Uterus (tissue), 4 donors: Measurements from ENCODE around the gene LRRK2. TPM values are rescaled to one million over a fixed set of nuclear protein-coding genes. Genes with fewer than 3 reads are reported as not detected.

Experiments used
- DNase-seq, 2 donors: peaks; one replicate each; pipeline ENCODE4 v3.0.0-alpha.2; 2019 to 2020
- H3K27ac ChIP-seq, 2 donors: fragments of 200-600 bp; sonication (generic); 1 replicate in 1 of 2; 2 replicates in 1 of 2; pipeline ENCODE4 v1.5.1; 2016 to 2018
- H3K27me3 ChIP-seq, 2 donors: fragments of 200-600 bp; sonication (generic); one replicate each; pipeline ENCODE4 v1.5.1; 2018 to 2019; ENCODE audit warnings: control low read depth in 1 of 2
- H3K36me3 ChIP-seq, 2 donors: fragments of 200-600 bp; sonication (generic); one replicate each; pipeline ENCODE4 v1.5.1; 2019; ENCODE audit warnings: control low read depth in 1 of 2
- H3K4me1 ChIP-seq, 2 donors: fragments of 200-600 bp; sonication (generic); one replicate each; pipeline ENCODE4 v1.5.1; 2018 to 2019; ENCODE audit warnings: control low read depth in 1 of 2
- H3K4me3 ChIP-seq, 2 donors: fragments of 200-600 bp; sonication (generic); 1 replicate in 1 of 2; 2 replicates in 1 of 2; pipeline ENCODE4 v1.5.1; 2018 to 2019; ENCODE audit warnings: mild to moderate bottlenecking in 1 of 2
- H3K9me3 ChIP-seq, 2 donors: fragments of 200-600 bp; sonication (generic); one replicate each; pipeline ENCODE4 v1.5.1; 2019; ENCODE audit warnings: control low read depth in 1 of 2
- POLR2A ChIP-seq, 2 donors: fragments of 450-650 bp; IDR thresholded peaks; one replicate each; pipeline ENCODE4 v1.6.1; 2016; ENCODE audit warnings: antibody characterized with exemption in 2 of 2, mild to moderate bottlenecking in 1 of 2, moderate library complexity in 1 of 2
- intact Hi-C: fragments of 100-400 bp; cut with DNase I; formaldehyde crosslinking; loops from one replicate; pipeline ENCODE4 v1.15.1; 2023; ENCODE audit warnings: low total_unique reads
- total RNA-seq, 4 donors: library from RNA; depleted of rRNA in 3 of 4; stranded (reverse); fragments of >200 nt in 3 of 4; gene quantifications; one replicate each; pipeline versions ENCODE4 v1.1.0 to v1.2.4, GENCODE V29; 2014 to 2023
- TF ChIP-seq, protein P1 (sequence below), 4 experiments: fragments of 200-600 bp in 2 of 4; fragments of 450-650 bp in 2 of 4; sonication (generic) in 2 of 4; IDR thresholded peaks; one replicate each; pipeline ENCODE4 v1.5.1; 2016 to 2019; ENCODE audit warnings: antibody characterized with exemption in 4 of 4, mild to moderate bottlenecking in 2 of 4, moderate library complexity in 1 of 4
- donor health status: DM: yes; HTN: yes; CAD: no.

Gene LRRK2
- total RNA-seq, 4 donors from 2014 or later = 17.1 to 40.0 (median 28.6) TPM

DNA sequence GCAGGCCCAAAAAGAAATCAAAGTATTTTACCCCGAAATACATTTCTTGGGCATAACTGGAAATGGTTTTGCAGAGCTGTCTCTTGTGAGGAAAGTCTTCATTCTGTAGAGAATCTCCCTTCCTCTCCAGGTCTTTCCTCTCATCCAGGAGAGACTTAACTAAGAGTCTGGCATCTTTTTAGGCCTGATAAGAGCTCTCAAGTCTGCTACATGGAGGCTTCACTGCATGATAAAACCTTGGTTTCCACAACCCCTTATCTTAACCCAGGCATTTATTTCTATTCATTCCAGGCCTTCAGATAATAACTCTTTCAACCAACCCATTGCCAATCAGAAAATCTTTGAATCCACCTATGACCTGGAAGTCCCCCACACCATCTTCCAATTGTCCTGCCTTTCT is 41.1 kb upstream of the LRRK2 start:
- Histone ChIP-seq H3K4me3 (no peak overlapping the region), H3K4me1 (no peaks in the 10 kb centered on the region), H3K9me3 (no peaks in the 10 kb centered on the region), H3K27ac (no peak overlapping the region), H3K27me3 (no peaks in the 10 kb centered on the region), H3K36me3 (no peaks in the 10 kb centered on the region)
- intact Hi-C loops = no loop called here
- no peak for TF ChIP-seq POLR2A (IDR thresholded peaks at IDR 0.05)
- TF ChIP-seq, protein P1, sequence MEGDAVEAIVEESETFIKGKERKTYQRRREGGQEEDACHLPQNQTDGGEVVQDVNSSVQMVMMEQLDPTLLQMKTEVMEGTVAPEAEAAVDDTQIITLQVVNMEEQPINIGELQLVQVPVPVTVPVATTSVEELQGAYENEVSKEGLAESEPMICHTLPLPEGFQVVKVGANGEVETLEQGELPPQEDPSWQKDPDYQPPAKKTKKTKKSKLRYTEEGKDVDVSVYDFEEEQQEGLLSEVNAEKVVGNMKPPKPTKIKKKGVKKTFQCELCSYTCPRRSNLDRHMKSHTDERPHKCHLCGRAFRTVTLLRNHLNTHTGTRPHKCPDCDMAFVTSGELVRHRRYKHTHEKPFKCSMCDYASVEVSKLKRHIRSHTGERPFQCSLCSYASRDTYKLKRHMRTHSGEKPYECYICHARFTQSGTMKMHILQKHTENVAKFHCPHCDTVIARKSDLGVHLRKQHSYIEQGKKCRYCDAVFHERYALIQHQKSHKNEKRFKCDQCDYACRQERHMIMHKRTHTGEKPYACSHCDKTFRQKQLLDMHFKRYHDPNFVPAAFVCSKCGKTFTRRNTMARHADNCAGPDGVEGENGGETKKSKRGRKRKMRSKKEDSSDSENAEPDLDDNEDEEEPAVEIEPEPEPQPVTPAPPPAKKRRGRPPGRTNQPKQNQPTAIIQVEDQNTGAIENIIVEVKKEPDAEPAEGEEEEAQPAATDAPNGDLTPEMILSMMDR (IDR thresholded peaks at IDR 0.05) = no peak
- DNase-seq = no peak

DNA sequence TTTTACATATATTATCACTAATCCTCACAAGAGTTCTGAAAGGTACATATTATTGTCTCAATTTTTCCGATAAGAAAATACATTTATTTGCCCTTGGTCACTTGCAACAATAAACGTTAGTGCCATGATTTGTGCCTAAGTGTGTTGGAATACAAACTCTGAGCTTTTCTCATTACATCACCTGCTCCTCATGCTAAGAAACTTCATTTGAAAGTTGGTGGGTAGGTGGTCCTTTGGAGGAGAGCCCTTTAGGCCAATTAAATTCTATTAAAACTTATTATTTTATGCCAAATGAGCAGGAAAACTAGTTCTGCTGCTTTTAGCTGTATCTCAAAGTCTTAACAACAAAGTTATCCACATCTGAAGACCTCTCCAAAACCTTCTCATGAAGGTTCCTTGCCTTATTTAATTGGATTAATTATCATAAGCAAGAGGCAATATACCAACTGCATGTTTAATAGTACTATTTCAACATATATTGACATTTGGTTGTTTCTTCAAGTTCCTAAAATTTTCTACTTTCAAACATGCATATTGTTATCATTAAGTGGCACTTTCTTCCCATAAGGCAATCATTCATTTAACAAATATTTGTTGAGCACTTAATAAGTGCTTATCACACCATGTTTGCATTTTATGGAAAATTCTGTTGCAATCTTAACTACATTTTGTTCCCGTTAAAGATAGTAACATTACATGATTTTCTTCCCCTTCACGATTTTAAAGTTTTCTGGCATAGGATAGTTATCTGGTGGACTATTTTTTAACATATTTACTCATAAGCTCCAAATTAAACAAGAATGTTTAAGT is 40.1 kb upstream of the LRRK2 start:
- intact Hi-C loops = no loop called here
- Histone ChIP-seq H3K4me1 (no peaks in the 10 kb centered on the region), H3K27me3 (no peaks in the 10 kb centered on the region), H3K36me3 (no peaks in the 10 kb centered on the region), H3K27ac (no peak overlapping the region), H3K9me3 (no peaks in the 10 kb centered on the region), H3K4me3 (no peak overlapping the region)
- TF ChIP-seq, protein P1 (IDR thresholded peaks at IDR 0.05) = no peak
- TF ChIP-seq POLR2A (IDR thresholded peaks at IDR 0.05) = no peak
- no peak for DNase-seq

DNA sequence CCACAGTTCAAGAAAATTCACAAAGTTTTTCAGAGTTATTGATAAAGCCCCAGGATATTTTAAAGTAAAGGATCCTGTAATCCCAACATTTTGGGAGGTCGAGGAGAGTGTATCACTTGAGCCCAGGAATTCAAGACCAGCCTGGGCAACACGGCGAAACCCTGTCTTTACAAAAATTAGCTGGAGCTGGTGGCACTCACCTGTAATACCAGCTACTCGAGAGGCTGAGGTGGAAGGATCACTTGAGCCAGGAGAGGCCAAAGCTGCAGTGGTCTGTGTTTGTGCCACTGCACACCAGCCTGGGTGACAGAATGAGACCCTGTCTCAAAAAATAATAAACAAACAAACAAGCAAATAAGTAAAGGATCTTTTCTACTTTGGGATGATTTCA is 39.5 kb upstream of the LRRK2 start:
- H3K9me3 ChIP-seq = no peaks in the 10 kb centered on the region
- no peak for TF ChIP-seq POLR2A (IDR thresholded peaks at IDR 0.05)
- TF ChIP-seq, protein P1 (IDR thresholded peaks at IDR 0.05) = no peak
- intact Hi-C loops = no loop called here
- DNase-seq = no peak
- no peaks in the 10 kb centered on the region for H3K27me3 ChIP-seq
- H3K4me1 ChIP-seq = no peaks in the 10 kb centered on the region
- H3K27ac ChIP-seq = no peak overlapping the region
- no peak overlapping the region for H3K4me3 ChIP-seq
- H3K36me3 ChIP-seq = no peaks in the 10 kb centered on the region

DNA sequence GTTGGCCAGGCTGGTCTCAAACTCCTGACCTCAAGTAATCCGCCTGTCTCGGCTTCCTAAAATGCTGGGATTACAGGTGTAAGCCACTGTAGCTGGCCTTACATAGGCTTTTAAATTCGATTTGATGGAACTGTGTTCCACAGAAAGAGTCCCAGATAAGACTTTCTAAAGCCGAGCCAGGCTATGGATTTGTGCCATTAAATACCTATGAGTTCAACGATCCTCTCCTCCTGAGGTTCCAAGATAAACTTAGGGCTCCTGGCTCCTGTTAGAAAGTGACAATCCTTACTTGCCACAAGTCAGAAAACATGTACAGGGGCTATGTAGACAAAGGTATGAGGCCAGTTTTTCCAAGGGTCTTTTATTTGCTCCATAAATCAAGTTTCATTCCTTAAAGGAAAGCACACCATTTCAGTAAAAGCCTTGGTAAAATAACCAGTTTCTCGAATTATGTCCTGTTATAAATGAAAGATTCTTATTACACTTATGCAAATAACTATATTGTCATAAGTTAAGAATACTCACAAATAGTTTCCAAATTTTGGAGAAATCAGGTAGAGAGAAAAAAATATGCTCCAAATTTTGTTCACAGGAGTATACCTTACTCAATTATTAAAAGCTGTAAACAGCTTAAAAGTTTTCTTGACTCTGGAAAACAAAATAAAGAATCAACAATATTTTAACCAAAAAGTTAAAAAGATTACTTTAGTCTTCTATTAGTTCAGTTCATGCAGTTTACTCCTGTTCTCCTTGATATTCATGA is 36.1 kb upstream of the LRRK2 start:
- Histone ChIP-seq H3K4me3 (no peak overlapping the region), H3K27me3 (no peaks in the 10 kb centered on the region), H3K9me3 (no peaks in the 10 kb centered on the region), H3K4me1 (no peaks in the 10 kb centered on the region), H3K36me3 (no peaks in the 10 kb centered on the region), H3K27ac (no peak overlapping the region)
- no peak for DNase-seq
- no peak for TF ChIP-seq POLR2A (IDR thresholded peaks at IDR 0.05)
- intact Hi-C loops = no loop called here

DNA sequence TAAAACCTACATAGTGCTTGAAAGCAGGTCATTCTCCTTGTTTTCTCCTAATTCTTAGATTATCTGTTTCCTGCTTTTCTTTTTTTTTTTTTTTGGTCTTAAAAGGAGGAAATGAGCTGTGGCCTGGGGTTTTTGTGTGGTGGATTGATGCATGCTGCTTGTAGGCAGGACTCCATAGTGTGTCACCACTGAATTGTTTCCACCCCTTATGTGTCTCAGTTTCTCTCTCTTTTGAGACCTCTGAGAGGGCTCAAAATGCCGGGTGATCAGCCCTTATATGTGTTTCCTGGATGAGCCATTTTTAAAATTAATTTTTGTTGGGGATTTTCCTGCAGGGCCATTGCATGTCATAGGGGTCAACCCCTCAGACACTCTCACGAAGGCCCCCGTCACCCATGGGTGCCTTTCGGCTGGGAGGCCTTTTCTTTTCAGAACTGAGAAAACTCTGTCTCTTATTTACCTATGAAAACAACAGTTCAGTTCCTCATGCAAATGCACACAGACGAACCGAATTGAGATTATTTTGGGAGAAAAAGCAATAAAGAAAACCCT is 32.0 kb upstream of the LRRK2 start:
- TF ChIP-seq, protein P1 (IDR thresholded peaks at IDR 0.05) = no peak
- no peak for TF ChIP-seq POLR2A (IDR thresholded peaks at IDR 0.05)

More for the DNA sequence above, 32.0 kb upstream of the LRRK2 start:
- H3K4me3 ChIP-seq = no peak overlapping the region
- no peak overlapping the region for H3K27ac ChIP-seq
- no peaks in the 10 kb centered on the region for H3K36me3 ChIP-seq
- H3K27me3 ChIP-seq = no peaks in the 10 kb centered on the region
- no peaks in the 10 kb centered on the region for H3K9me3 ChIP-seq
- intact Hi-C loops = no loop called here
- no peaks in the 10 kb centered on the region for H3K4me1 ChIP-seq
- DNase-seq = no peak
